ENCODE results near the gene DIPK1B. TPM values are rescaled to one million over a fixed set of nuclear protein-coding genes. Genes with fewer than 3 reads are reported as not detected.

Gene DIPK1B
- total RNA-seq (10 to 100 TPM in 5 of 7 donors, 1 to 10 TPM in 2; 5.2 to 26.5 (median 13.3) TPM), polyA plus RNA-seq (10 to 100 TPM in 2 of 3 donors, 1 to 10 TPM in 1; 8.2 to 16.8 (median 11.3) TPM)
- long read RNA-seq, donor 1, transcript FAM69B-202 (5 exons, 1,668 nt) = major isoform, 14 of 161 reads
- long read RNA-seq, donor 1, partial matches to known transcripts = 145 of 161 reads
- long read RNA-seq, donor 1, other reads (novel, unspliced or antisense) = 0 of 161 reads
- long read RNA-seq, donor 2, transcript FAM69B-202 (5 exons, 1,668 nt) = major isoform, 13 of 21 reads
- long read RNA-seq, donor 2, partial matches to known transcripts = 8 of 21 reads
- long read RNA-seq, donor 2, other reads (novel, unspliced or antisense) = 0 of 21 reads

- no peak for TF ChIP-seq CTCF (IDR thresholded peaks at IDR 0.05 in 8 of 11, conservative IDR thresholded peaks at IDR 0.05 in 3 of 11)
- no peak for TF ChIP-seq POLR2A (IDR thresholded peaks at IDR 0.05)
- TF ChIP-seq POLR2AphosphoS5 (IDR thresholded peaks at IDR 0.05) = peak in 1 of 3 donors; percentile 19
- Histone ChIP-seq H3K4me3 (peak within 1 kb of the TSS; percentile 25 to 73 (median 39)), H3K4me1 (peaks cover 26 to 46% (median 37%) of the 10 kb centered on the region in 6 donors), H3K27ac (peak within 1 kb of the TSS in 6 of 8 donors; percentile 20 to 80 (median 67)), H3K27me3 (replicated peaks in 1 of 7) (peaks cover 0 to 68% (median 33%) of the 10 kb centered on the region in 7 donors), H3K36me3 (no peaks in the 10 kb centered on the region), H3K9me3 (no peaks in the 10 kb centered on the region)
- 2 to 3% (median 2%) methylated on average over 31 to 119 of the region's 119 CpGs for WGBS, 5 donors
- peak; percentile 79 for DNase-seq
- intact Hi-C loops (cut with DNase I; ENCODE audit: low total_unique reads) = no loop called here
These were observed at the start of gene DIPK1B for GRCh38 chr9:136711751-136712689. Gene DIPK1B, plus strand, starts transcription at chr9:136712572. Its CDS starts 94 bp downstream, at chr9:136712666.

GRCh38 chr9:136662656-136663581 is 49.5 kb upstream of the DIPK1B start, which contains the start of gene EGFL7:
Gene EGFL7, plus strand, starts transcription at chr9:136662916. Its CDS starts 5,367 bp downstream, at chr9:136668283.
- 40 to 55% (median 47%) methylated on average over 21 to 38 of the region's 38 CpGs for WGBS, 5 donors
- Histone ChIP-seq H3K4me3 (peak within 1 kb of the TSS; percentile 48 to 84 (median 64)), H3K36me3 (peaks cover 0 to 33% (median 5%) of the 10 kb centered on the region in 6 donors), H3K27me3 (replicated peaks in 1 of 7) (peaks cover 3 to 96% (median 61%) of the 10 kb centered on the region in 7 donors), H3K27ac (peak within 1 kb of the TSS; percentile 60 to 90 (median 84)), H3K9me3 (no peaks in the 10 kb centered on the region), H3K4me1 (peaks cover 6 to 74% (median 35%) of the 10 kb centered on the region in 6 donors)
- intact Hi-C loops (cut with DNase I; ENCODE audit: low total_unique reads) = no loop called here
- peak; percentile 90 for DNase-seq
- peak; percentile 50 to 70 (median 65) for TF ChIP-seq POLR2A (IDR thresholded peaks at IDR 0.05)
- TF ChIP-seq CTCF (IDR thresholded peaks at IDR 0.05 in 8 of 11, conservative IDR thresholded peaks at IDR 0.05 in 3 of 11) = no peak
- peak; percentile 94 to 96 (median 96) for TF ChIP-seq POLR2AphosphoS5 (IDR thresholded peaks at IDR 0.05)

- Histone ChIP-seq H3K27ac (peak overlapping the region; percentile 38 to 90 (median 84)), H3K4me3 (peak overlapping the region; percentile 48 to 84 (median 64)), H3K9me3 (no peaks in the 10 kb centered on the region), H3K4me1 (peaks cover 3 to 72% (median 34%) of the 10 kb centered on the region in 6 donors), H3K27me3 (replicated peaks in 1 of 7) (peaks cover 3 to 95% (median 47%) of the 10 kb centered on the region in 7 donors), H3K36me3 (peaks cover 0 to 46% (median 5%) of the 10 kb centered on the region in 6 donors)
- TF ChIP-seq CTCF (IDR thresholded peaks at IDR 0.05 in 8 of 11, conservative IDR thresholded peaks at IDR 0.05 in 3 of 11) (no peak), POLR2AphosphoS5 (IDR thresholded peaks at IDR 0.05) (peak in 2 of 3 donors; percentile 32 to 47)
- 57 to 64% (median 60%) methylated on average over 16 to 27 of the region's 27 CpGs for WGBS, 5 donors
- intact Hi-C loops (cut with DNase I; ENCODE audit: low total_unique reads) = no loop called here
- no peak for DNase-seq
These were observed 48.1 kb upstream of the DIPK1B start for GRCh38 chr9:136664000-136664915.
